Uterus (tissue), 4 donors: ENCODE measurements around the gene SP8. TPM values are rescaled to one million over a fixed set of nuclear protein-coding genes. Genes with fewer than 3 reads are reported as not detected.

Experiments
- DNase-seq, 2 donors: peaks; one replicate each; pipeline ENCODE4 v3.0.0-alpha.2; 2019 to 2020
- H3K27ac ChIP-seq, 2 donors: fragments of 200-600 bp; sonication (generic); 1 replicate in 1 of 2; 2 replicates in 1 of 2; pipeline ENCODE4 v1.5.1; 2016 to 2018
- H3K27me3 ChIP-seq, 2 donors: fragments of 200-600 bp; sonication (generic); one replicate each; pipeline ENCODE4 v1.5.1; 2018 to 2019; ENCODE audit warnings: control low read depth in 1 of 2
- H3K36me3 ChIP-seq, 2 donors: fragments of 200-600 bp; sonication (generic); one replicate each; pipeline ENCODE4 v1.5.1; 2019; ENCODE audit warnings: control low read depth in 1 of 2
- H3K4me1 ChIP-seq, 2 donors: fragments of 200-600 bp; sonication (generic); one replicate each; pipeline ENCODE4 v1.5.1; 2018 to 2019; ENCODE audit warnings: control low read depth in 1 of 2
- H3K4me3 ChIP-seq, 2 donors: fragments of 200-600 bp; sonication (generic); 1 replicate in 1 of 2; 2 replicates in 1 of 2; pipeline ENCODE4 v1.5.1; 2018 to 2019; ENCODE audit warnings: mild to moderate bottlenecking in 1 of 2
- H3K9me3 ChIP-seq, 2 donors: fragments of 200-600 bp; sonication (generic); one replicate each; pipeline ENCODE4 v1.5.1; 2019; ENCODE audit warnings: control low read depth in 1 of 2
- CTCF ChIP-seq, 4 experiments: fragments of 200-600 bp in 2 of 4; fragments of 450-650 bp in 2 of 4; sonication (generic) in 2 of 4; IDR thresholded peaks; one replicate each; pipeline ENCODE4 v1.5.1; 2016 to 2019; ENCODE audit warnings: antibody characterized with exemption in 4 of 4, mild to moderate bottlenecking in 2 of 4, moderate library complexity in 1 of 4
- POLR2A ChIP-seq, 2 donors: fragments of 450-650 bp; IDR thresholded peaks; one replicate each; pipeline ENCODE4 v1.6.1; 2016; ENCODE audit warnings: antibody characterized with exemption in 2 of 2, mild to moderate bottlenecking in 1 of 2, moderate library complexity in 1 of 2
- intact Hi-C: fragments of 100-400 bp; cut with DNase I; formaldehyde crosslinking; loops from one replicate; pipeline ENCODE4 v1.15.1; 2023; ENCODE audit warnings: low total_unique reads
- total RNA-seq, 4 donors: library from RNA; depleted of rRNA in 3 of 4; stranded (reverse); fragments of >200 nt in 3 of 4; gene quantifications; one replicate each; pipeline versions ENCODE4 v1.1.0 to v1.2.4, GENCODE V29; 2014 to 2023
- donor health status: DM: yes; HTN: yes; CAD: no.

The SP8 gene
- total RNA-seq, 4 donors from 2014 or later = not detected

- no peak for DNase-seq
- Histone ChIP-seq H3K4me1 (peaks cover 0 to 26% of the 10 kb centered on the region in 2 donors), H3K27me3 (peaks cover 14 to 80% of the 10 kb centered on the region in 2 donors), H3K4me3 (no peak overlapping the region), H3K27ac (no peak overlapping the region), H3K36me3 (no peaks in the 10 kb centered on the region), H3K9me3 (no peaks in the 10 kb centered on the region)
- TF ChIP-seq CTCF (IDR thresholded peaks at IDR 0.05) (no peak), POLR2A (IDR thresholded peaks at IDR 0.05) (no peak)
- intact Hi-C loops = no loop called here
These were observed 1.8 kb upstream of the SP8 start for GRCh38 chr7:20788420-20788990.

DNA sequence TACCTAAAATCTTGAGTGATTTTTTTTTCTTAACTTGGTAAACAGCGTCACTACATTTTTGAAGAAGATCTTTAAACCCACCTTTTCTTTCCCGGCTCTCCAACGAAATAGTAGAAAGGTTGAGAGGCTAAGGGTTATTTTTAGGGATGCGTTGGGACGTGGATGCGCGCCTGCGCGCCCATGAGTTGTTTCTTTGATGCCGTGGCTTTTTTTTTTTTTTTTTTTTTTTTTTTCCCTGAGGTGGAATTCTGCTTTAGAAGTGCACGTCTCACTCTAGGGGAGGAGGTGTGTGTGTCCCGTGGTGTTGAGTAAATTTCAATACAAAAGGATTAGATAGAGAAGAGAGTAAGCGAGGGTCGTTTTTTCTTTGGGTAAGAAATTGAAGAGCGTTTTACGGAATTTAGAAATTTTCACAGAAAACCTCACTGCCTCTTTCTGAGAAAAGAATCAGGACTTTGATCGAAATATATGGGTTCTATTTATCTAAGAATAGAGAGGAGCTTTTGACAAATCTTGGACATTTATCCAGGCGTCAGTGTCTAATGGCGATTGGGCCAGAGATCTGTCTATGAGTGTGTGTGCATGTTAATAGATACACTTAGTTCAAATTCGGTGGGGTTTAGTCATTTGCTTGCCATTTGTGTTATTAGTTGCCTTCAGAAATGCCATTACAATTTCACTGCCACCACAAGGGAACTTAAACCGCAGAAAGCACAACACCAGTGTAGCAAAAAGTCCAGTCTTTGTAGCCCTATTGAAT, 1.2 kb upstream of the SP8 start:
- no peak for DNase-seq
- intact Hi-C loops = no loop called here
- Histone ChIP-seq H3K9me3 (no peaks in the 10 kb centered on the region), H3K4me3 (no peak overlapping the region), H3K27ac (no peak overlapping the region), H3K27me3 (peaks cover 14 to 79% of the 10 kb centered on the region in 2 donors), H3K4me1 (peaks cover 0 to 26% of the 10 kb centered on the region in 2 donors), H3K36me3 (no peaks in the 10 kb centered on the region)
- TF ChIP-seq POLR2A (IDR thresholded peaks at IDR 0.05) (no peak), CTCF (IDR thresholded peaks at IDR 0.05) (no peak)

DNA sequence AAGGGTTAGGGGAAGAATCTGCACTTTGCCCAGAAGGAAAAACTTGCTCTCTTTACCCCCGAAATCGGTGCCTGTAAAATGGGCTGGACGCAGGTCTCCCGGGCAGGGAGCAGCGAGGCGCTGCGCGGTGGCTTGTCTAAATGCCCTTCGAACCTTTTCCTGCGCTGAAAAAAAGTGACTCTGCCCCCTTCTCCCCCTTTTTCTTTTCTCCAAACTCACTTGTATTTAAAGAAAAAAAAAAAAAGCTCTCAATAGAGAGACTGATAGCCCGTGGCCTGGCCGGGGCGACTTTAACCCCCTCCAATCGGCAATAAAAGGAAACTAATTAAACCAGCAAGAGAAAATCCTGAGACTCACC, 286 bp downstream of the SP8 start:
- H3K4me1 ChIP-seq = peaks cover 0 to 26% of the 10 kb centered on the region in 2 donors
- H3K36me3 ChIP-seq = no peaks in the 10 kb centered on the region
- TF ChIP-seq POLR2A (IDR thresholded peaks at IDR 0.05) (no peak), CTCF (IDR thresholded peaks at IDR 0.05) (no peak)
- no peak for DNase-seq
- intact Hi-C loops = no loop called here
- H3K27ac ChIP-seq = no peak overlapping the region
- no peaks in the 10 kb centered on the region for H3K9me3 ChIP-seq
- peak overlapping the region in 1 of 2 donors; percentile 3 for H3K4me3 ChIP-seq
- peaks cover 14 to 79% of the 10 kb centered on the region in 2 donors for H3K27me3 ChIP-seq

- Histone ChIP-seq H3K36me3 (no peaks in the 10 kb centered on the region), H3K27me3 (peaks cover 14 to 76% of the 10 kb centered on the region in 2 donors)
- intact Hi-C loops = no loop called here
These were observed 655 bp downstream of the SP8 start for GRCh38 chr7:20786049-20786412.

More at GRCh38 chr7:20786049-20786412, 655 bp downstream of the SP8 start:
- H3K4me3 ChIP-seq = no peak overlapping the region
- TF ChIP-seq CTCF (IDR thresholded peaks at IDR 0.05) (no peak), POLR2A (IDR thresholded peaks at IDR 0.05) (no peak)
- H3K27ac ChIP-seq = no peak overlapping the region
- no peak for DNase-seq
- peaks cover 0 to 26% of the 10 kb centered on the region in 2 donors for H3K4me1 ChIP-seq
- H3K9me3 ChIP-seq = no peaks in the 10 kb centered on the region
